Astrocyte (in vitro differentiated cells and primary cell): ENCODE results near the gene FAM3D. TPM values are rescaled to one million over a fixed set of nuclear protein-coding genes. Genes with fewer than 3 reads are reported as not detected.
"Not testable (repeated sequence)": the region's sequence is repeated elsewhere in the genome, so short reads cannot be mapped to it uniquely, and the experiment has no call there.

Source experiments
- DNase-seq: peaks from one replicate; pipeline ENCODE4 v3.0.0-alpha.2; 2010; ENCODE audit warnings: low read depth
- FAIRE-seq: peaks from 2 replicates; lab custom pipeline; 2011; peaks lifted over from hg19 to GRCh38; lab: Jason Lieb, UNC
- H2AFZ ChIP-seq: 2 replicates; pipeline ENCODE4 v1.6.0; 2012; ENCODE audit warnings: low read depth, low read length, inconsistent platforms
- H3K27ac ChIP-seq: 2 replicates; pipeline ENCODE4 v1.5.1; 2011; ENCODE audit warnings: low read depth, low read length, inconsistent platforms
- H3K27me3 ChIP-seq: 2 replicates; pipeline ENCODE4 v1.6.0; 2011; ENCODE audit warnings: low read length, inconsistent platforms; ENCODE audit not compliant: insufficient read depth
- H3K36me3 ChIP-seq: 2 replicates; pipeline ENCODE4 v1.5.1; 2011; ENCODE audit warnings: low read length, inconsistent platforms; ENCODE audit not compliant: insufficient read depth
- H3K4me1 ChIP-seq: 2 replicates; pipeline ENCODE4 v1.5.1; 2011; ENCODE audit warnings: low read length, inconsistent platforms; ENCODE audit not compliant: insufficient read depth
- H3K4me2 ChIP-seq: 2 replicates; pipeline ENCODE4 v1.6.0; 2012; ENCODE audit warnings: low read length, inconsistent platforms
- H3K4me3 ChIP-seq: 2 replicates; pipeline ENCODE4 v1.5.1; 2011; ENCODE audit warnings: low read depth, mild to moderate bottlenecking, low read length, inconsistent platforms; ENCODE audit not compliant: insufficient read depth
- H3K79me2 ChIP-seq: 2 replicates; pipeline ENCODE4 v1.6.0; 2012; ENCODE audit warnings: mild to moderate bottlenecking, low read length, inconsistent platforms; ENCODE audit not compliant: insufficient read depth
- H3K9ac ChIP-seq: 2 replicates; pipeline ENCODE4 v1.6.0; 2012; ENCODE audit warnings: mild to moderate bottlenecking, low read length, inconsistent platforms
- H3K9me3 ChIP-seq: 2 replicates; pipeline ENCODE4 v1.5.1; 2012; ENCODE audit warnings: low read depth, mild to moderate bottlenecking, low read length, inconsistent platforms; ENCODE audit not compliant: insufficient read depth
- H4K20me1 ChIP-seq: 2 replicates; pipeline ENCODE4 v1.6.0; 2012; ENCODE audit warnings: low read length, inconsistent platforms; ENCODE audit not compliant: insufficient read depth
- H3K27ac Mint-ChIP-seq: one replicate; pipeline ENCODE4 v1.8.0; 2021; ENCODE audit warnings: mild to moderate bottlenecking, mixed read lengths; ENCODE audit not compliant: unreplicated experiment
- H3K27me3 Mint-ChIP-seq: one replicate; pipeline ENCODE4 v1.8.0; 2021; ENCODE audit warnings: low read depth, mixed read lengths; ENCODE audit not compliant: unreplicated experiment
- H3K36me3 Mint-ChIP-seq: one replicate; pipeline ENCODE4 v1.8.0; 2021; ENCODE audit warnings: low read depth, mixed read lengths; ENCODE audit not compliant: unreplicated experiment
- H3K4me1 Mint-ChIP-seq: one replicate; pipeline ENCODE4 v1.8.0; 2021; ENCODE audit warnings: low read depth, mixed read lengths; ENCODE audit not compliant: unreplicated experiment
- H3K4me3 Mint-ChIP-seq: one replicate; pipeline ENCODE4 v1.8.0; 2021; ENCODE audit warnings: mild to moderate bottlenecking, moderate library complexity, mixed read lengths; ENCODE audit not compliant: unreplicated experiment
- H3K9me3 Mint-ChIP-seq: one replicate; pipeline ENCODE4 v1.8.0; 2021; ENCODE audit warnings: mild to moderate bottlenecking, mixed read lengths; ENCODE audit not compliant: unreplicated experiment
- CTCF ChIP-seq: IDR thresholded peaks from 2 replicates; pipeline ENCODE4 v1.5.1; 2011; ENCODE audit warnings: low read depth, mild to moderate bottlenecking, inconsistent platforms, low read length, moderate library complexity; ENCODE audit not compliant: insufficient read depth
- EZH2 ChIP-seq: IDR thresholded peaks from 2 replicates; pipeline ENCODE4 v1.6.1; 2012; ENCODE audit warnings: mild to moderate bottlenecking, low read length, inconsistent platforms; ENCODE audit not compliant: insufficient read depth
- total RNA-seq: library from RNA; stranded (reverse); gene quantifications from 2 replicates; pipeline ENCODE4 v1.2.1, GENCODE V29; 2021

FAM3D gene
- total RNA-seq, 1 donor from 2014 or later, result not detected

GRCh38 chr3:58706395-58707167, 40.0 kb upstream of the FAM3D start:
- H3K27ac Mint-ChIP-seq, result no peak overlapping the region
- no peaks in the 10 kb centered on the region for H3K4me1 Mint-ChIP-seq
- Histone ChIP-seq H3K27ac (no peak overlapping the region), H3K9me3 (peaks cover 2% of the 10 kb centered on the region), H2AFZ (no peak overlapping the region), H3K79me2 (no peaks in the 10 kb centered on the region), H3K36me3 (no peaks in the 10 kb centered on the region), H3K27me3 (no peaks in the 10 kb centered on the region), H3K4me2 (no peak overlapping the region), H4K20me1 (no peaks in the 10 kb centered on the region), H3K9ac (no peak overlapping the region), H3K4me1 (no peaks in the 10 kb centered on the region), H3K4me3 (no peak overlapping the region)
- TF ChIP-seq EZH2, result no peak
- TF ChIP-seq CTCF, result no peak
- no peaks in the 10 kb centered on the region for H3K27me3 Mint-ChIP-seq
- no peak for DNase-seq
- H3K9me3 Mint-ChIP-seq, result peaks cover 6% of the 10 kb centered on the region
- peak; percentile 63 for FAIRE-seq
- peaks cover 2% of the 10 kb centered on the region for H3K36me3 Mint-ChIP-seq
- no peak overlapping the region for H3K4me3 Mint-ChIP-seq

GRCh38 chr3:58704745-58705144, 38.2 kb upstream of the FAM3D start:
- H3K9me3 ChIP-seq, result peaks cover 2% of the 10 kb centered on the region

GRCh38 chr3:58704304-58704703, 37.7 kb upstream of the FAM3D start:
- H3K4me3 ChIP-seq, H3K9ac ChIP-seq, FAIRE-seq, H2AFZ ChIP-seq, H3K9me3 Mint-ChIP-seq, H3K4me1 ChIP-seq, H3K36me3 Mint-ChIP-seq, H3K4me1 Mint-ChIP-seq, H3K27ac ChIP-seq, H3K27me3 Mint-ChIP-seq, H4K20me1 ChIP-seq, H3K27ac Mint-ChIP-seq, H3K4me2 ChIP-seq, H3K27me3 ChIP-seq, H3K4me3 Mint-ChIP-seq, H3K36me3 ChIP-seq, DNase-seq, H3K9me3 ChIP-seq, H3K79me2 ChIP-seq: not testable (repeated sequence)

More at GRCh38 chr3:58704745-58705144, 38.2 kb upstream of the FAM3D start:
- Mint-ChIP-seq H3K4me1 (no peaks in the 10 kb centered on the region), H3K9me3 (peaks cover 6% of the 10 kb centered on the region), H3K27ac (no peak overlapping the region), H3K27me3 (peaks cover 3% of the 10 kb centered on the region), H3K4me3 (no peak overlapping the region), H3K36me3 (peaks cover 2% of the 10 kb centered on the region)
- Histone ChIP-seq H2AFZ (no peak overlapping the region), H4K20me1 (no peaks in the 10 kb centered on the region), H3K4me1 (no peaks in the 10 kb centered on the region), H3K4me3 (no peak overlapping the region), H3K27me3 (no peaks in the 10 kb centered on the region), H3K9ac (no peak overlapping the region), H3K36me3 (no peaks in the 10 kb centered on the region), H3K27ac (no peak overlapping the region), H3K79me2 (no peaks in the 10 kb centered on the region), H3K4me2 (no peak overlapping the region)
- no peak for FAIRE-seq
- TF ChIP-seq CTCF (no peak), EZH2 (no peak)
- no peak for DNase-seq
